CD4-positive, alpha-beta T cell treated with Interleukin-4 for 4 hours (primary cell): Measurements from ENCODE around the gene UBE2I.
"Not testable (repeated sequence)": the region's sequence is repeated elsewhere in the genome, so short reads cannot be mapped to it uniquely, and the experiment has no call there.

Experiments
- DNase-seq: peaks from one replicate; pipeline ENCODE4 v3.0.0-alpha.2; 2020

Gene UBE2I

DNA sequence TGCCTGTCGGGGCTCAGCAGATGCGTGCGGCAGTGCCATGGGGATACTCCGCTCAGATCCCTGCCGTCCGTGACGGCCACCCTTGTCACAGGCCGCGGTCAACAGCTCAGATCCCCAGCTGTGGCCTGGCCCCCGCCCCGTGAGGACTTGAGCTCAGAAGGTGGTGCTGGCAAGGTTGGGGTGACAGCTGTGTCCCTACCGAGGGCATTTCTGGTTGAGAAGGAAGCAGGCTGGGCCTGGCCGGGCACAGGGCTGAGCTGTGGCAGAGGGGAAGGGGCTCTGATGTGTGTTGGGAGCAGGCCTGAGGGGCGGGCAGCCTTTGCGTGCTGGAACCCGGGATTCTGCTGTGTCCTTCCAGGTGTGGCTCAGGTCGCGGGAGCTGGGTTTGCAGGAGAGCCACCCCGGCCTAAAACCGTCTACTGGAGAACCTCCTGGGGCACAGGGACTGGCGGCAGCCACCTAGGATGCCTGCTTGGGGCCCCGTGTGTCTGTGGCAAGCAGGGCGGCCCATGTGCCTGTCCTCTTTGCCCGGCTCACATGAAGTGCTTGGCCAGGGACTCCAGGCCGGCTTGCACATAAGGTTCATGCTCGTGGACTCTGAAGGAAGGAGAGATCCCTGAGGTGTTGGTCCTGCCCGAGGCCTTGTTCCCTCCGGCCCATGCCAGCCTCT is 5.1 kb downstream of the UBE2I start:
- no peak for DNase-seq

GRCh38 chr16:1315081-1316032 is 5.9 kb downstream of the UBE2I start:
- DNase-seq: no peak

DNA sequence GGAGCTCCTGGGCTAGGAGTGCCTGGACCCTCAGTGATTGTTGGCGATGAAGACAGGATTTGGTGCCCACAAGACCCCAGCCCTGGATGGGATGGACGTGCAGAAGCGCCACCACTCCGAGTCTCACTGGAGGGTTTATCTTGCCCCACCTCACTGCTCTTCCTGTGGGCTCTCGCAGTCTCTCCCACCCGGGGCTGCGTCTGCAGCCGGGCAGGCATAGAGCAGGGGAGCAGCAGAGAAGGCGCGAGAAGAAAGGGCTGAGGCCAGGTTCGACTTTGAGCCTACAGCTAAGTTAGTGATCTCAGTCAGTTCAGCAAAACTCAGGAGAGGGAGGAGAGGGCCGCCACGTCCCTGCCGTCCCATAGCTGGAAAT is 6.6 kb downstream of the UBE2I start:
- no peak for DNase-seq

GRCh38 chr16:1317479-1318267 is 8.2 kb downstream of the UBE2I start:
- DNase-seq: no peak

- no peak for DNase-seq
Measured at GRCh38 chr16:1318268-1318545, 8.8 kb downstream of the UBE2I start.

DNA sequence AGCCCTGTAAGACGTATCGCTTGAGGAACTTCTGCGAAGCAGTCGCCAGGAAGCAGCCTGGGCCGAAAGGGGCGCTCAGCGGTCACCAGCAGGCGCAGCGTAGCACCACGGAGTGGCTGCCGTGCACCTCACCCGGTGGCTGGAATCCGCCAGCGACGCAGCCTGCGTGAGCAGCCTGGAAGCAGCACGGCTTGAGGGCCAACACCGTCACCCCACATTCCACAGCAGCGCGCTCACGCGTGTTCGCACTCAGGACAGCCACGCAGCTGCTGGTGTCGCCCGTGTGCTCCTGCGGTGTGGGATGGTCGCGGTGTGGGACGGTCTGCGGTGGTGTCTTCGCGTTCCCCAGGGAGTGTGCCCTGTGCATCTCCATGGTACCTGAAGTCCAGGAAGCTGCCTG is 9.6 kb downstream of the UBE2I start:
- no peak for DNase-seq

DNA sequence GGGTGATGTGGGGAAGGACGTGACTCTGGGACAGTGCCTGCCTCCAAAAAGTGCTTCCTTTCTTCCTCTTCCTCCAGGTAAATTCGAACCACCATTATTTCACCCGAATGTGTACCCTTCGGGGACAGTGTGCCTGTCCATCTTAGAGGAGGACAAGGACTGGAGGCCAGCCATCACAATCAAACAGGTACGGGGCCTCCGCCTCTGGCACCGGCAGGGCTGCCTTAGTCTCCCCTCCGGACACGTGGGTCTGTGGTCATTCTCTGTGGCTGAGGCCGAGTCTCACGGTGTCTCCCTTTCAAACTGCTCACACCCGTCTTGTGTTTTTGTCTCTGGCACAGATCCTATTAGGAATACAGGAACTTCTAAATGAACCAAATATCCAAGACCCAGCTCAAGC is 10.7 kb downstream of the UBE2I start:
- DNase-seq: no peak

GRCh38 chr16:1320658-1321240 is 11.3 kb downstream of the UBE2I start:
- no peak for DNase-seq

DNA sequence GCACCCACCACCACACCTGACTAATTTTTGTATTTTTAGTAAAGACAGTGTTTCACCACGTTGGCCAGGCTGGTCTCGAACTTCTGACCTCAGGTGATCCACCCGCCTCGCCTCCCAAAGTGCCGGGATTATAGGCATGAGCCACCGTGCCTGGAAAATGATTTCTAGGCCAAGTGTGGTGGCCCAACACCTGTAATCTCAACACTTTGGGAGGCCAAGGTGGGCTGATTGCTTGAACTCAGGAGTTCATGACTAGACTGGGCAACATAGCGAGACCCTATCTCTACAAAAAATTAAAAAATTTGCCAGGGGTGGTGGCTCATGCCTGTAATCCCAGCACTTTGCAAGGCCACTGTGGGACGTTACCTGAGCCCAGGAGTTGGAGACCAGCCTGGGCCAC is 13.0 kb downstream of the UBE2I start:
- no peak for DNase-seq

DNA sequence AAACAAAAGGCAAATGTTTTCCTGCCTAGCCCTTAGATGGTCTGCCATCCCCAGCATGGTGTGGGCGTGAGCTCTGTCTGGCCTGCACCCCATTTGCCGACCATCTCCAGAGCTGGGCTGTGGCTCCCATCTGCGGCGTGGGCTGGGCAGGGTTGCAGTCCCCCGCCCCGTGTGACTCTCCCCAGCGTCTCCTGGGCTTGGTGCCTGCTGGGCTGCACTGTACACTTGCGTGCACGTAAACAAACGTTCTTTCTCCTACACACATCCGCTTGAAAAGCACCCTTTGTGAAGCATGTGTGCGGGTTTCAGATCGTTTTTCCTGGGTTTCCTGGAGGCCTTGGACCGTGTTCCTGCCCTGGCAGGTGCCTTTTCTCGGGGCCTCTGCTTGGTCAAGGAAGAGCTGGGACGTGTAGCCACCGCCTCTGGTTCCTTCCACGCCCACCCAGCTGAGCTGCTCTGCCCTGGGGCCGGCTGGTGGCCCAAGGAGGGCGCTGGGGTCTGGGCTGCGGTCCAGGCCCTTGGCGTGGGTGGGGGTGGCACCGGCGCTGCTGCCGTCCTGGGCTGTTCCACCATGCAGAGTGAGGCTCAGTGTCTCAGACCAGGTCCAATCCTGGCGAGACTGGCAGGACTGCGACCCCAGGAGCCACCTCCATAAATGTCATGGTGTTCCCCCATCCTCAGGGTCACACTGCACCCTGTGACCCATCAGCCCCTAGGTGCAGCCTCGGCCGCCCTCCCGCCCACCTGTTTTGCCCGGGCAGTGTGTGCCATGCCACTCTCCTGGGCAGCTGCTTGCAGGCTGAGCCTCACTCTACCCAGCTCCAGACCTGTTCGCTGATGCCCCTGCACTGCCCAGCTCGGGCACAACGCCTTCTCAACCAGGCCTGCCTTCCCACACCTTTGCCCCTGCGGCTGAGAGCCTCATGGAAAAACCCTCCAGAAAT is 14.1 kb downstream of the UBE2I start:
- DNase-seq: no peak

- no peak for DNase-seq
Measured at GRCh38 chr16:1324286-1324826, 14.9 kb downstream of the UBE2I start.

DNA sequence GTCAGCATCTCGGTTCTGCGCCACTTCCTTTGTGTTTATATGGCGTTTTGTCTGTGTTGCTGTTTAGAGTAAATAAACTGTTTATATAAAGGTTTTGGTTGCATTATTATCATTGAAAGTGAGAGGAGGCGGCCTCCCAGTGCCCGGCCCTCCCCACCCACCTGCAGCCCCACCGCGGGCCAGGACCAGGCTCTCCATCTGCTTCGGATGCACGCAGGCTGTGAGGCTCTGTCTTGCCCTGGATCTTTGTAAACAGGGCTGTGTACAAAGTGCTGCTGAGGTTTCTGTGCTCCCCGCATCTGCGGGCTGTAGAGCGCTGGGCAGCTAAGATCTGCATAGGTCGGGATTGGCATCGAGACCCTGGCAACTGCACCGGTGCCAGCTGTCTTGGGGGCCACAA is 15.8 kb downstream of the UBE2I start:
- no peak for DNase-seq

DNA sequence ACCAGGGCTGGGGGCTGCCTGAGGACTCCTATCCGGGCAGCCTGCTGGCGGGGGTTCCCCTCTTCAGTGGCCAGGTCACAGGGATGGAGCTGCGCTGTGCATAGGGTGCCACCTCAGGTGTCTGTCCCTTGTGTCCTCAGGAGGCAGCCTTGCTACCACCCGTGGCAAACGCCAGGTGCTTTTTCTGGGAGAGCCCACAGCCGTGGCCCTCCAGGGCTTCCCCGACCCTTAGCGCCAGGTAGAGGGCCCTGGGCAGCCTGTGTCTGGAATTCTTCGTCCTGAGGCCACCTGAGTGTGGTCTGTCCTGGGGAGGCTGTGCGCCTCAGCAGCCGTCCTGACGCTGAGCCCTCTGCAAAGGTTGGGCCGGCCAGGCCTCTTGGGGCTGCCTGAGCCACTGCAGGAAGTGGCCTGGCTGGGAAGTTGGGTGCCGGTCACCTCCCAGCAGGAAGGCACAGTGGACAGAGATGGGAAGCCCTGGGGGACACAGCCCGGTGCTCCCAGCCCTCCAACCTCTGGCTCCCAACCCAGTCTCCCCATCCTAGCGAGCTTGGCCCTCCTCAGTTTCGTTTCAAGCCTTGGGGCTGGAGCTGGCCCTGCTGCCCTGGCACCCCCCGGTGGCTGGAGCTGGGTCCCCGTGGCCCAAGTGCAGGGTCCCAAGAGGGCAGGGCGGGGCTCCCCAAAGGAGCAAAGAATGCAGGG is 16.4 kb downstream of the UBE2I start:
- no peak for DNase-seq

DNA sequence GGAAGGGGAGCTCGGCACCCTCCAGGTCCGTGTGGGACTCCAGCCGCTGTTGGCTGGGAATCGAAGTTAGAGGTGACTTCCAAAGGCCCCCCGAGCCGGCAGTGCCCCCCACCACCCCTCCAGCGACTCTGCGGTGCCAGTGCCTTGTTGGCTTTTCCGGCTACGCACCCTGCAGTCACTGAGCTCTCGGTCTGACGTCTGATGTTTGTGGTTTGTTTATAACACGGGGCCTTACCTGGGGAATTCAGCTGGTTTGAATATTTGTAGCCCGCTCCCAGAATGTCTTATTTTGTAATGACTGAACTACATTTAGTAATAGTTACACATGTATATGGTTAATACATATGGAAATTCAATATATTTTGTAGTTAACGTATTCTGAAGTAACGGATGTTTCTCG is 17.0 kb downstream of the UBE2I start:
- DNase-seq: no peak

DNA sequence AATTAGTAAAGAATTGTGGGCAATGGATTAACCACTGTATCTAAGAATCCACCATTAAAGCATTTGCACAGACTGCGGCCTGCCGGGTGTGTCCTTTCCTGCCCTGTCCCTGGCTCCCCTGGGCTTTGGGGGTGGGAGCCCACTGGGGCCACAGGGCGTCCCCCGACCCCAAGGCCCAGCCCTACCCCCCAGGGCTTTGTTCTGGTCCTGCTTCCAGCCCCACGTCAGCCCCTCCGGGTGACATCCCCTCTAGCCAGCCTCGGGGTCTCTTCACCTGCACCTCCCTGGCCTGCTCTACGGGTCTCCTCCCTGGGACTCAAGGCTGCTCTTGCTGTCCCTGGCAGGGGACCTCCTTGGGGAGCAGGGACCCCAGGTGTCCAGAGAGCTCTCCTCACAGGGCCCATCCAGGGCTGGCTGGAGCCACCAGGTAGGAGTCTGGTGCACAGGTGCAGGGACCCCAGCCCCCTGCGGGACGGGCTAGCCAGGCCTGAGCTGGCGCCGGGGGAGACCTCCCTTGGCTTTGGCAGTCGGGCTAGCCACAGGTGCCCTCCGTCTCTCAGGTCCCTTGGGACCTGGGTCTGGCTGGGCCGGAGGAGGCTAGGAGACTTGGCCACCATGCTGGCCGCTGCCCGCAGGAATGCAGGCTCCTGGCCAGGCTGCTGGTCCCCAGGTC is 17.6 kb downstream of the UBE2I start:
- DNase-seq: no peak

- DNase-seq: no peak
Measured at GRCh38 chr16:1327619-1327947, 18.1 kb downstream of the UBE2I start.

DNA sequence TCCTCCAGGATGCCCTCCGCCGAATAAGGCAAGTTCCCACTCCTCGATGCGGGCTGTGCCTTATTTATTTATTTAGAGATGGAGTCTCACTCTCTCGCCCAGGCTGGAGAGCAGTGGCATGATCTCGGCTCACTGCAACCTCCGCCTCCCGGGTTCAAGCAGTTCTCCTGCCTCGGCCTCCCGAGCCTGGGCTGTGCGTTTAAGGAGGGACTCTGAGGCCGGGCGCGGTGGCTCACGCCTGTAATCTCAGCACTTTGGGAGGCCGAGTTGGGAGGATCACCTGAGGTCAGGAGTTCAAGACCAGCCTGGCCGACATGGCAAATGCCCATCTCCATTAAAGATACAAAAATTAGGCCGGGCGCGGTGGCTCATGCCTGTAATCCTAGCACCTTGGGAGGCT is 18.7 kb downstream of the UBE2I start:
- DNase-seq: not testable (repeated sequence)

- not testable (repeated sequence) for DNase-seq
Measured at GRCh38 chr16:1328961-1329360, 19.5 kb downstream of the UBE2I start.

GRCh38 chr16:1330260-1330914 is 21.0 kb downstream of the UBE2I start:
- no peak for DNase-seq
